IMR-90 (cell line): Measurements from ENCODE around the gene GPR89B. TPM values are rescaled to one million over a fixed set of nuclear protein-coding genes. Genes with fewer than 3 reads are reported as not detected.
"Not testable (repeated sequence)": the region's sequence is repeated elsewhere in the genome, so short reads cannot be mapped to it uniquely, and the experiment has no call there.

Source experiments
- ATAC-seq: fragments of 200-7000 bp; cut with Tn5 transposase; 2 replicates; pipeline ENCODE4 v1.9.1; 2020; ENCODE audit warnings: low read depth, mild to moderate bottlenecking, moderate library complexity
- Bru-seq: library from RNA; stranded (reverse); fragments of 400-500 nt; gene quantifications from one replicate; lab custom pipeline; 2021; lab: Mats Ljungman, UMichigan
- BruChase-seq, 2 experiments: library from RNA; stranded (reverse); fragments of 400-500 nt; gene quantifications; one replicate each; lab custom pipeline; 2021; lab: Mats Ljungman, UMichigan
- BruUV-seq: library from RNA; stranded (reverse); fragments of 400-500 nt; replicated peaks from 2 replicates; lab custom pipeline; 2021; lab: Mats Ljungman, UMichigan
- CTCF ChIA-PET: fragments of 300-600 bp; formaldehyde crosslinking; extraction: SDS; loops from one replicate; lab custom pipeline; 2021; ENCODE audit warnings: antibody characterized with exemption; lab: Yijun Ruan, JAX
- POLR2A ChIA-PET: fragments of 300-600 bp; sonication (Branson Sonifier 250); formaldehyde crosslinking; loops from one replicate; lab custom pipeline; 2022; ENCODE audit warnings: antibody characterized with exemption; ENCODE audit not compliant: unreplicated experiment; lab: Charles Lee
- DNase-seq: peaks from one replicate; pipeline ENCODE4 v3.0.0; 2013
- H2AFZ ChIP-seq: replicated peaks from 2 replicates; pipeline ENCODE3; 2013; ENCODE audit warnings: low read length, mild to moderate bottlenecking; ENCODE audit not compliant: poor library complexity
- H2AK5ac ChIP-seq: 2 replicates; pipeline ENCODE4 v1.6.1; 2013; ENCODE audit warnings: low read depth, low read length, inconsistent platforms
- H2AK9ac ChIP-seq: replicated peaks from 2 replicates; pipeline ENCODE3; 2013; ENCODE audit warnings: mild to moderate bottlenecking, low read depth, low read length, moderate library complexity; ENCODE audit not compliant: poor library complexity
- H2BK120ac ChIP-seq: 2 replicates; pipeline ENCODE4 v1.6.1; 2013; ENCODE audit warnings: low read depth, low read length, inconsistent platforms
- H2BK15ac ChIP-seq: 3 replicates; pipeline ENCODE4 v1.6.1; 2013; ENCODE audit warnings: low read depth, low read length, inconsistent platforms
- H2BK20ac ChIP-seq: 2 replicates; pipeline ENCODE4 v1.6.1; 2013; ENCODE audit warnings: low read depth, mild to moderate bottlenecking, inconsistent platforms, low read length, moderate library complexity
- H2BK5ac ChIP-seq: 2 replicates; pipeline ENCODE4 v1.6.1; 2013; ENCODE audit warnings: mild to moderate bottlenecking, low read depth, low read length, inconsistent platforms; ENCODE audit not compliant: poor library complexity, severe bottlenecking
- H3K14ac ChIP-seq: replicated peaks from 2 replicates; pipeline ENCODE4 v1.6.1; 2013; ENCODE audit warnings: low read depth, low read length, inconsistent platforms
- H3K18ac ChIP-seq: 2 replicates; pipeline ENCODE4 v1.6.1; 2013; ENCODE audit warnings: low read depth, low read length, control low read depth
- H3K23ac ChIP-seq: 2 replicates; pipeline ENCODE4 v1.6.1; 2013; ENCODE audit warnings: low read depth, low read length, inconsistent platforms
- H3K27ac ChIP-seq: 2 replicates; pipeline ENCODE4 v1.5.1; 2013; ENCODE audit warnings: mild to moderate bottlenecking, control low read depth, low read length; ENCODE audit not compliant: insufficient read depth
- H3K27me3 ChIP-seq: 2 replicates; pipeline ENCODE4 v1.6.1; 2013; ENCODE audit warnings: low read length; ENCODE audit not compliant: control insufficient read depth, insufficient read depth
- H3K36me3 ChIP-seq: 2 replicates; pipeline ENCODE4 v1.6.1; 2013; ENCODE audit warnings: low read length, mixed read lengths; ENCODE audit not compliant: control insufficient read depth, insufficient read depth
- H3K4ac ChIP-seq: 2 replicates; pipeline ENCODE4 v1.6.1; 2013; ENCODE audit warnings: low read depth, low read length, inconsistent platforms
- H3K4me1 ChIP-seq: 2 replicates; pipeline ENCODE4 v1.6.1; 2013; ENCODE audit warnings: low read length, mixed read lengths; ENCODE audit not compliant: control insufficient read depth, insufficient read depth
- H3K4me2 ChIP-seq: 2 replicates; pipeline ENCODE4 v1.6.1; 2013; ENCODE audit warnings: low read depth, mild to moderate bottlenecking, control low read depth, low read length, moderate library complexity
- H3K4me3 ChIP-seq: 2 replicates; pipeline ENCODE4 v1.5.1; 2013; ENCODE audit warnings: low read depth, mild to moderate bottlenecking, control low read depth, low read length, moderate library complexity; ENCODE audit not compliant: insufficient read depth
- H3K56ac ChIP-seq: 2 replicates; pipeline ENCODE4 v1.6.1; 2013; ENCODE audit warnings: low read length, inconsistent platforms; ENCODE audit not compliant: insufficient read depth; ENCODE audit errors: extremely low read depth
- H3K79me1 ChIP-seq, 2 experiments: 2 replicates each; pipeline ENCODE4 v1.6.1; 2013; ENCODE audit warnings: low read length in 2 of 2, inconsistent platforms in 1 of 2, low read depth in 1 of 2
- H3K9ac ChIP-seq: 2 replicates; pipeline ENCODE4 v1.6.1; 2013; ENCODE audit warnings: low read depth, low read length, control low read depth
- H3K9me1 ChIP-seq: 2 replicates; pipeline ENCODE4 v1.6.1; 2013; ENCODE audit warnings: low read length, inconsistent platforms; ENCODE audit not compliant: insufficient read depth
- H3K9me3 ChIP-seq: 2 replicates; pipeline ENCODE4 v1.6.1; 2013; ENCODE audit warnings: low read length; ENCODE audit not compliant: control insufficient read depth, insufficient read depth
- H4K20me1 ChIP-seq: 2 replicates; pipeline ENCODE4 v1.6.1; 2013; ENCODE audit warnings: low read length, inconsistent platforms; ENCODE audit not compliant: insufficient read depth
- H4K5ac ChIP-seq: 2 replicates; pipeline ENCODE4 v1.6.1; 2013; ENCODE audit warnings: mild to moderate bottlenecking, low read depth, low read length, control low read depth
- H4K8ac ChIP-seq, 2 experiments: 2 replicates each; pipeline ENCODE4 v1.6.1; 2013; ENCODE audit warnings: low read depth in 2 of 2, low read length in 2 of 2, control low read depth in 1 of 2, inconsistent platforms in 1 of 2
- H4K91ac ChIP-seq: 2 replicates; pipeline ENCODE4 v1.6.1; 2013; ENCODE audit warnings: low read depth, low read length, inconsistent platforms; ENCODE audit not compliant: insufficient read depth
- MXI1 ChIP-seq: IDR thresholded peaks from 2 replicates; pipeline ENCODE4 v1.6.1; 2012; ENCODE audit warnings: low read depth, mild to moderate bottlenecking, low read length, moderate library complexity, borderline replicate concordance
- POLR2A ChIP-seq: IDR thresholded peaks from 2 replicates; pipeline ENCODE4 v1.6.1; 2012; ENCODE audit warnings: mild to moderate bottlenecking, low read depth, low read length
- WGBS, 2 experiments: methylation state at CpG; one replicate each; pipeline versions ENCODE4 v1.1.5 to v1.1.7; 2013; ENCODE audit warnings: missing lambda C conversion rate in 2 of 2; ENCODE audit not compliant: insufficient read length in 1 of 2; ENCODE audit errors: extremely low coverage in 2 of 2; 5-methylcytosine and 5-hydroxymethylcytosine counted together
- dilution Hi-C: fragments of 300-500 bp; cut with HindIII; formaldehyde crosslinking; loops from one replicate; pipeline ENCODE4 v1.14.3; 2018; ENCODE audit warnings: low sequenced_read_pairs; ENCODE audit not compliant: unreplicated experiment
- in situ Hi-C: fragments of 300-500 bp; cut with MboI; formaldehyde crosslinking; loops from 3 replicates; pipeline ENCODE4 v1.14.3; 2019; ENCODE audit warnings: low sequenced_read_pairs, inconsistent platforms, mixed read lengths
- intact Hi-C: fragments of 100-400 bp; cut with micrococcal nuclease; formaldehyde crosslinking; loops from 2 replicates; pipeline ENCODE4 v1.10.0; 2022
- long read RNA-seq: library from polyadenylated mRNA; unstranded; transcript quantifications from one replicate; pipeline ENCODE4 v2.0.0, GENCODE V29; 2021; ENCODE audit not compliant: unreplicated experiment
- polyA plus RNA-seq, 3 experiments: library from polyadenylated mRNA; depleted of rRNA; stranded (reverse); fragments of >200 nt; gene quantifications; 2 replicates each; pipeline ENCODE4 v1.2.3, GENCODE V29; 2012; ENCODE audit warnings: low replicate concordance in 1 of 3
- total RNA-seq: library from RNA; depleted of rRNA; stranded (reverse); fragments of >200 nt; gene quantifications from 2 replicates; pipeline ENCODE4 v1.2.3, GENCODE V29; 2012; rRNA removed

Gene GPR89B
- total RNA-seq: 13.1 and 17.5 TPM in 2 replicates
- 7.1 and 9.4 TPM in 2 replicates for polyA plus RNA-seq (2012; rRNA removed)
- polyA plus RNA-seq (2012; cell fraction: cytosol; rRNA removed): 1.4 and 1.9 TPM in 2 replicates
- polyA plus RNA-seq (2012; cell fraction: nucleus; rRNA removed; ENCODE audit: low replicate concordance): 4.5 and 22.4 TPM in 2 replicates
- percentile 64 among the genes with signal in this experiment for Bru-seq, nascent RNA
- percentile 61 among the genes with signal in this experiment for BruChase-seq, experiment 1, labeled RNA remaining after a 6-hour chase
- percentile 58 among the genes with signal in this experiment for BruChase-seq, experiment 2, labeled RNA remaining after a 2-hour chase
- long read RNA-seq, partial matches to known transcripts: 2 of 10 reads
- long read RNA-seq, other reads (novel, unspliced or antisense): 6 of 10 reads

DNA sequence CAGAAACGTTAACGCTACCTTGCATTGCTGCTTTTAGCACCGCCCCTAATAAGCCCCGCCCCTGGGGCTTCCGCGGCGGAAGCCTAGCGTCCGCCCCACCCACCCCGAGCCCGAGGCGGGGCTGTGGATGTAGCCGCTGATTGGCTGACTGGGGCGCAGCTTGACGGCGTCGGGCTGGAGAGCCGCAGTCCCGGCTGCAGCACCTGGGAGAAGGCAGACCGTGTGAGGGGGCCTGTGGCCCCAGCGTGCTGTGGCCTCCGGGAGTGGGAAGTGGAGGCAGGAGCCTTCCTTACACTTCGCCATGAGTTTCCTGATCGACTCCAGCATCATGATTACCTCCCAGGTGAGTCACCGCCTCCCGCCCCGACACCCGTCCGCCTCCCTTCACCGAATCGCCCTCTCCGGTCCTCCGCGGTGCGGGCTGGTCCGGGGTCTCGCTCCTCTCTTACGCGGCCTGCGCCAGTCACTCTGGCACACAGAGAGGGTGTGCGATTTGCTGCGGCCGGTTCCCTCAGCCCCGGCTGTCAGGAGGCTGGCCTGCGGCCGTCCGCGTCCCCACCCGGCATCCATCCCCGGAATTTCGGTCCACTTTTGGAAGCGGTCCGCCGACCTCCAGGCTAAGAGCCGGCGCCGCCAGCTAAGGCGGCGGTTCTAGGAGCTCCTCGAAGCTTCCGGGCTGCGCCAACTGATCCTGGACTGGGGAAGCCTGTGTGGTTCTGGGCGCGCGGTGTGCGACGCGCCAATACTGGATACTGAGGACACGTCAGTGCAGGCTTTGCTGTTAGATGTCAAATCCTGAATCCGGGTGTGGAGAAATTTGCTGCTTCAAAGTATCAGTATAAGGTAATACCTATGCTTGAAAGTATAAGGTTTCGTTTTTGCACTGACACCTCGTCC lies at the start of gene GPR89B:
Gene GPR89B (plus strand): TSS at position 185 of the 897 bp plus-strand sequence. CDS start 117 bp downstream, at position 302.
- H4K5ac ChIP-seq, H3K9me3 ChIP-seq, H3K36me3 ChIP-seq, dilution Hi-C loops, H2BK15ac ChIP-seq, BruUV-seq, H3K4me1 ChIP-seq, H3K79me1 ChIP-seq, H3K27me3 ChIP-seq, H3K18ac ChIP-seq, intact Hi-C loops, in situ Hi-C loops, H4K20me1 ChIP-seq, H3K9me1 ChIP-seq, H2AK9ac ChIP-seq, H2AK5ac ChIP-seq, H2BK120ac ChIP-seq, H3K56ac ChIP-seq, H2BK20ac ChIP-seq, POLR2A ChIA-PET, CTCF ChIA-PET, H3K4ac ChIP-seq, H4K91ac ChIP-seq: not testable (repeated sequence)
- Histone ChIP-seq H4K8ac (peak within 1 kb of the TSS; percentile 60 to 81; a peak in 2 of 4 replicates), H2BK5ac (peak within 1 kb of the TSS; percentile 3), H3K9ac (peak within 1 kb of the TSS; percentile 81), H3K14ac (peak within 1 kb of the TSS; percentile 45; the same call in 1 of the 2 replicates), H2AFZ (peak within 1 kb of the TSS; percentile 78), H3K4me2 (peak within 1 kb of the TSS; percentile 26), H3K27ac (peak within 1 kb of the TSS; percentile 65), H3K4me3 (peak within 1 kb of the TSS; percentile 100), H3K23ac (peak within 1 kb of the TSS; percentile 42; the same call in 1 of the 2 replicates)
- ATAC-seq (peak; percentile 99), DNase-seq (peak; percentile 80)
- 0% methylated on average over 5 of the region's 72 CpGs; no CpG with 5 or more reads in 1 of the 2 experiments for WGBS, 2 experiments
- TF ChIP-seq MXI1: 0 out of 2 replicates have a peak, but pooled peaks have one; percentile 20
- TF ChIP-seq POLR2A: peak; percentile 67; the same call in 1 of the 2 replicates
